ENCODE data around the gene PPP6R3.

DNA sequence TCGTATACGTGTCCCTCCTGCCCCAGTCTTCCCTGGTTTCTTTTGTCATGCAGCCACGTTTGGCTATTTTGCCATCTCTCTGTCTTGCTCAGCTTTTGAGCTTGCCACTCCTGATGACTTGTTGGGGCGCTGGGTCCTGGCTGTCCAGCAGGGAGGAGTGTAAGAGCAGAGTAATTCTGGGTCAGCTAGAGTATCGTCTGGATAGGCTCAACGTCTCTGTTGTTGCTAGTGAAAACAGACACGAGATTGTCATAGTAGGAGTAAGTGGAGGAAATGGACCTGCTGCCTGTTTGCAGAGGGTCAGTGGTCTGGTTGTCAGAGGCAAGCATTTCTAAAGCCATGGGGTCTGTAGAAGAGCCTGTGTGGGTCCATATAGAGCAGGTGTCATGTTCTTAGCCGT lies 83.0 kb downstream of the PPP6R3 start:
- TF ChIP-seq POLR2A (IDR thresholded peaks at IDR 0.05; ENCODE audit: low read length) (no peak), GATA1 (IDR thresholded peaks at IDR 0.05; ENCODE audit: low read depth, low read length) (no peak)

Measured in erythroblast (primary cell).